Measurements from ENCODE around the gene DLG2. TPM values are rescaled to one million over a fixed set of nuclear protein-coding genes. Genes with fewer than 3 reads are reported as not detected.
A peak's percentile ranks its signal among the peaks of the same experiment; 100 is the strongest.
"Not testable (repeated sequence)": the region's sequence is repeated elsewhere in the genome, so short reads cannot be mapped to it uniquely, and the experiment has no call there.

DLG2 gene
- total RNA-seq, 1 experiment from 2014 or later, result 1.8 TPM

- not testable (repeated sequence) for DNase-seq; H3K4me3 ChIP-seq (ENCODE audit: insufficient read depth, low read depth, low read length); H3K36me3 ChIP-seq (replicated peaks; ENCODE audit: control insufficient read depth, insufficient read depth, low read length); H3K27me3 ChIP-seq (ENCODE audit: control insufficient read depth, insufficient read depth, low read length)
Observed at GRCh38 chr11:85609286-85609685, 17.9 kb downstream of the DLG2 start.

GRCh38 chr11:85608621-85609020 lies 18.5 kb downstream of the DLG2 start:
- H3K27me3 ChIP-seq (ENCODE audit: control insufficient read depth, insufficient read depth, low read length); H3K4me3 ChIP-seq (ENCODE audit: insufficient read depth, low read depth, low read length); H3K36me3 ChIP-seq (replicated peaks; ENCODE audit: control insufficient read depth, insufficient read depth, low read length); DNase-seq: not testable (repeated sequence)

- H3K27me3 ChIP-seq (ENCODE audit: control insufficient read depth, insufficient read depth, low read length); H3K4me3 ChIP-seq (ENCODE audit: insufficient read depth, low read depth, low read length); DNase-seq; H3K36me3 ChIP-seq (replicated peaks; ENCODE audit: control insufficient read depth, insufficient read depth, low read length): not testable (repeated sequence)
Observed at GRCh38 chr11:85606237-85606636, 20.9 kb downstream of the DLG2 start.

- H3K36me3 ChIP-seq (replicated peaks; ENCODE audit: control insufficient read depth, insufficient read depth, low read length), result no peaks in the 10 kb centered on the region
- DNase-seq, result no peak
- no peak overlapping the region for H3K4me3 ChIP-seq (ENCODE audit: insufficient read depth, low read depth, low read length)
- no peaks in the 10 kb centered on the region for H3K27me3 ChIP-seq (ENCODE audit: control insufficient read depth, insufficient read depth, low read length)
Observed at GRCh38 chr11:85603220-85603619, 23.9 kb downstream of the DLG2 start.

- H3K36me3 ChIP-seq (replicated peaks; ENCODE audit: control insufficient read depth, insufficient read depth, low read length), result no peaks in the 10 kb centered on the region
- no peak overlapping the region for H3K4me3 ChIP-seq (ENCODE audit: insufficient read depth, low read depth, low read length)
- DNase-seq, result no peak
- no peaks in the 10 kb centered on the region for H3K27me3 ChIP-seq (ENCODE audit: control insufficient read depth, insufficient read depth, low read length)
Observed at GRCh38 chr11:85602526-85603213, 24.5 kb downstream of the DLG2 start.

- no peaks in the 10 kb centered on the region for H3K36me3 ChIP-seq (replicated peaks; ENCODE audit: control insufficient read depth, insufficient read depth, low read length)
- DNase-seq, result no peak
- H3K4me3 ChIP-seq (ENCODE audit: insufficient read depth, low read depth, low read length), result no peak overlapping the region
- no peaks in the 10 kb centered on the region for H3K27me3 ChIP-seq (ENCODE audit: control insufficient read depth, insufficient read depth, low read length)
Observed at GRCh38 chr11:85599083-85599482, 28.1 kb downstream of the DLG2 start.

GRCh38 chr11:85596886-85597285 lies 30.3 kb downstream of the DLG2 start:
- Histone ChIP-seq H3K4me3 (ENCODE audit: insufficient read depth, low read depth, low read length) (no peak overlapping the region), H3K27me3 (ENCODE audit: control insufficient read depth, insufficient read depth, low read length) (no peaks in the 10 kb centered on the region), H3K36me3 (replicated peaks; ENCODE audit: control insufficient read depth, insufficient read depth, low read length) (no peaks in the 10 kb centered on the region)
- no peak for DNase-seq

GRCh38 chr11:85595285-85595884 lies 31.8 kb downstream of the DLG2 start:
- H3K27me3 ChIP-seq (ENCODE audit: control insufficient read depth, insufficient read depth, low read length), result no peaks in the 10 kb centered on the region
- H3K4me3 ChIP-seq (ENCODE audit: insufficient read depth, low read depth, low read length), result no peak overlapping the region
- peak; percentile 5 for DNase-seq
- no peaks in the 10 kb centered on the region for H3K36me3 ChIP-seq (replicated peaks; ENCODE audit: control insufficient read depth, insufficient read depth, low read length)

GRCh38 chr11:85590848-85591483 lies 36.2 kb downstream of the DLG2 start:
- no peaks in the 10 kb centered on the region for H3K27me3 ChIP-seq (ENCODE audit: control insufficient read depth, insufficient read depth, low read length)
- H3K36me3 ChIP-seq (replicated peaks; ENCODE audit: control insufficient read depth, insufficient read depth, low read length), result no peaks in the 10 kb centered on the region
- peak; percentile 1 for DNase-seq
- no peak overlapping the region for H3K4me3 ChIP-seq (ENCODE audit: insufficient read depth, low read depth, low read length)

- DNase-seq, result peak; percentile 1
- Histone ChIP-seq H3K36me3 (replicated peaks; ENCODE audit: control insufficient read depth, insufficient read depth, low read length) (no peaks in the 10 kb centered on the region), H3K4me3 (ENCODE audit: insufficient read depth, low read depth, low read length) (no peak overlapping the region), H3K27me3 (ENCODE audit: control insufficient read depth, insufficient read depth, low read length) (no peaks in the 10 kb centered on the region)
Observed at GRCh38 chr11:85589373-85589772, 37.8 kb downstream of the DLG2 start.

- Histone ChIP-seq H3K36me3 (replicated peaks; ENCODE audit: control insufficient read depth, insufficient read depth, low read length) (no peaks in the 10 kb centered on the region), H3K4me3 (ENCODE audit: insufficient read depth, low read depth, low read length) (no peak overlapping the region)
- DNase-seq, result no peak
Observed at GRCh38 chr11:85582111-85582510, 45.0 kb downstream of the DLG2 start.

GRCh38 chr11:85575388-85575787 lies 51.8 kb downstream of the DLG2 start:
- H3K4me3 ChIP-seq (ENCODE audit: insufficient read depth, low read depth, low read length), result no peak overlapping the region
- H3K27me3 ChIP-seq (ENCODE audit: control insufficient read depth, insufficient read depth, low read length), result no peaks in the 10 kb centered on the region
- DNase-seq, result no peak
- H3K36me3 ChIP-seq (replicated peaks; ENCODE audit: control insufficient read depth, insufficient read depth, low read length), result no peaks in the 10 kb centered on the region

More at GRCh38 chr11:85582111-85582510, 45.0 kb downstream of the DLG2 start:
- no peaks in the 10 kb centered on the region for H3K27me3 ChIP-seq (ENCODE audit: control insufficient read depth, insufficient read depth, low read length)

GRCh38 chr11:85572056-85572455 lies 55.1 kb downstream of the DLG2 start:
- no peak for DNase-seq
- Histone ChIP-seq H3K27me3 (ENCODE audit: control insufficient read depth, insufficient read depth, low read length) (no peaks in the 10 kb centered on the region), H3K36me3 (replicated peaks; ENCODE audit: control insufficient read depth, insufficient read depth, low read length) (no peaks in the 10 kb centered on the region), H3K4me3 (ENCODE audit: insufficient read depth, low read depth, low read length) (no peak overlapping the region)

- no peak for DNase-seq
- Histone ChIP-seq H3K4me3 (ENCODE audit: insufficient read depth, low read depth, low read length) (no peak overlapping the region), H3K36me3 (replicated peaks; ENCODE audit: control insufficient read depth, insufficient read depth, low read length) (no peaks in the 10 kb centered on the region), H3K27me3 (ENCODE audit: control insufficient read depth, insufficient read depth, low read length) (no peaks in the 10 kb centered on the region)
Observed at GRCh38 chr11:85569525-85569924, 57.6 kb downstream of the DLG2 start.

GRCh38 chr11:85558411-85558810 lies 68.7 kb downstream of the DLG2 start:
- no peak for DNase-seq

More at GRCh38 chr11:85558411-85558810, 68.7 kb downstream of the DLG2 start:
- H3K4me3 ChIP-seq (ENCODE audit: insufficient read depth, low read depth, low read length), result no peak overlapping the region
- no peaks in the 10 kb centered on the region for H3K27me3 ChIP-seq (ENCODE audit: control insufficient read depth, insufficient read depth, low read length)
- no peaks in the 10 kb centered on the region for H3K36me3 ChIP-seq (replicated peaks; ENCODE audit: control insufficient read depth, insufficient read depth, low read length)

Measured in H7 (cell line).